ENCODE results near the gene RALGPS1.

RALGPS1 gene

GRCh38 chr9:127129718-127130085, 215.1 kb downstream of the RALGPS1 start:
- no peak for TF ChIP-seq CTCF (IDR thresholded peaks at IDR 0.05)
- H3K27ac ChIP-seq: no peak overlapping the region

GRCh38 chr9:127130235-127130634, 215.7 kb downstream of the RALGPS1 start:
- Histone ChIP-seq H3K79me2 (no peaks in the 10 kb centered on the region), H3K4me1 (no peaks in the 10 kb centered on the region), H3K9me3 (ENCODE audit: control insufficient read depth, low read length) (no peaks in the 10 kb centered on the region), H3K36me3 (ENCODE audit: control insufficient read depth, insufficient read depth, low read length) (no peaks in the 10 kb centered on the region), H3K27me3 (ENCODE audit: control insufficient read depth, insufficient read depth, low read length) (no peaks in the 10 kb centered on the region), H3K4me2 (ENCODE audit: low read length) (no peak overlapping the region), H3K9ac (no peak overlapping the region), H2AFZ (no peak overlapping the region), H3K27ac (no peak overlapping the region), H3K4me3 (ENCODE audit: low read depth, low read length) (no peak overlapping the region)
- no peak for TF ChIP-seq CTCF (IDR thresholded peaks at IDR 0.05)

More at GRCh38 chr9:127129718-127130085, 215.1 kb downstream of the RALGPS1 start:
- Histone ChIP-seq H3K4me3 (ENCODE audit: low read depth, low read length) (no peak overlapping the region), H3K9me3 (ENCODE audit: control insufficient read depth, low read length) (no peaks in the 10 kb centered on the region), H3K36me3 (ENCODE audit: control insufficient read depth, insufficient read depth, low read length) (no peaks in the 10 kb centered on the region), H2AFZ (no peak overlapping the region), H3K9ac (no peak overlapping the region), H3K4me2 (ENCODE audit: low read length) (no peak overlapping the region), H3K4me1 (no peaks in the 10 kb centered on the region), H3K79me2 (no peaks in the 10 kb centered on the region), H3K27me3 (ENCODE audit: control insufficient read depth, insufficient read depth, low read length) (no peaks in the 10 kb centered on the region)

- no peaks in the 10 kb centered on the region for H3K36me3 ChIP-seq (ENCODE audit: control insufficient read depth, insufficient read depth, low read length)
- no peak overlapping the region for H3K9ac ChIP-seq
- no peak for TF ChIP-seq CTCF (IDR thresholded peaks at IDR 0.05)
- H3K27ac ChIP-seq: no peak overlapping the region
- no peak overlapping the region for H2AFZ ChIP-seq
- no peaks in the 10 kb centered on the region for H3K27me3 ChIP-seq (ENCODE audit: control insufficient read depth, insufficient read depth, low read length)
- H3K4me2 ChIP-seq (ENCODE audit: low read length): no peak overlapping the region
- H3K9me3 ChIP-seq (ENCODE audit: control insufficient read depth, low read length): no peaks in the 10 kb centered on the region
- no peaks in the 10 kb centered on the region for H3K79me2 ChIP-seq
- no peak overlapping the region for H3K4me3 ChIP-seq (ENCODE audit: low read depth, low read length)
- no peaks in the 10 kb centered on the region for H3K4me1 ChIP-seq
Observed at GRCh38 chr9:127130661-127131538, 216.3 kb downstream of the RALGPS1 start.

- no peak overlapping the region for H3K27ac ChIP-seq
- no peak overlapping the region for H2AFZ ChIP-seq
- H3K4me3 ChIP-seq (ENCODE audit: low read depth, low read length): no peak overlapping the region
- no peak overlapping the region for H3K4me2 ChIP-seq (ENCODE audit: low read length)
- no peaks in the 10 kb centered on the region for H3K9me3 ChIP-seq (ENCODE audit: control insufficient read depth, low read length)
- H3K79me2 ChIP-seq: no peaks in the 10 kb centered on the region
- no peaks in the 10 kb centered on the region for H3K36me3 ChIP-seq (ENCODE audit: control insufficient read depth, insufficient read depth, low read length)
- no peaks in the 10 kb centered on the region for H3K27me3 ChIP-seq (ENCODE audit: control insufficient read depth, insufficient read depth, low read length)
- H3K4me1 ChIP-seq: no peaks in the 10 kb centered on the region
- H3K9ac ChIP-seq: no peak overlapping the region
- TF ChIP-seq CTCF (IDR thresholded peaks at IDR 0.05): no peak
Observed at GRCh38 chr9:127131871-127132270, 217.3 kb downstream of the RALGPS1 start.

- Histone ChIP-seq H3K4me2 (ENCODE audit: low read length) (no peak overlapping the region), H2AFZ (no peak overlapping the region), H3K4me3 (ENCODE audit: low read depth, low read length) (no peak overlapping the region), H3K36me3 (ENCODE audit: control insufficient read depth, insufficient read depth, low read length) (no peaks in the 10 kb centered on the region), H3K9me3 (ENCODE audit: control insufficient read depth, low read length) (no peaks in the 10 kb centered on the region), H3K27me3 (ENCODE audit: control insufficient read depth, insufficient read depth, low read length) (no peaks in the 10 kb centered on the region), H3K9ac (no peak overlapping the region), H3K27ac (no peak overlapping the region), H3K79me2 (no peaks in the 10 kb centered on the region), H3K4me1 (no peaks in the 10 kb centered on the region)
- no peak for TF ChIP-seq CTCF (IDR thresholded peaks at IDR 0.05)
Observed at GRCh38 chr9:127132375-127132774, 217.8 kb downstream of the RALGPS1 start.

Measured in parathyroid adenoma (tissue), 2 donors.